Measurements from ENCODE around the gene PRKN.

The PRKN gene

GRCh38 chr6:161351858-161352257 is 1375.7 kb downstream of the PRKN start:
- TF ChIP-seq CTCF (IDR thresholded peaks at IDR 0.05; ENCODE audit: borderline replicate concordance, control extremely low read depth, extremely low read depth, insufficient read depth, missing control alignments) = no peak
- no peak for DNase-seq (ENCODE audit: low spot score)
- in situ Hi-C loops (cut with MboI; ENCODE audit: low sequenced_read_pairs, unreplicated experiment) = no loop called here

- TF ChIP-seq CTCF (IDR thresholded peaks at IDR 0.05; ENCODE audit: borderline replicate concordance, control extremely low read depth, extremely low read depth, insufficient read depth, missing control alignments) = no peak
- in situ Hi-C loops (cut with MboI; ENCODE audit: low sequenced_read_pairs, unreplicated experiment) = no loop called here
- no peak for DNase-seq (ENCODE audit: low spot score)
Measured at GRCh38 chr6:161349886-161350285, 1377.7 kb downstream of the PRKN start.

- in situ Hi-C loops (cut with MboI; ENCODE audit: low sequenced_read_pairs, unreplicated experiment) = no loop called here
- DNase-seq (ENCODE audit: low spot score) = no peak
- TF ChIP-seq CTCF (IDR thresholded peaks at IDR 0.05; ENCODE audit: borderline replicate concordance, control extremely low read depth, extremely low read depth, insufficient read depth, missing control alignments) = no peak
Measured at GRCh38 chr6:161348628-161348994, 1379.0 kb downstream of the PRKN start.

- DNase-seq (ENCODE audit: low spot score) = no peak
- no peak for TF ChIP-seq CTCF (IDR thresholded peaks at IDR 0.05; ENCODE audit: borderline replicate concordance, control extremely low read depth, extremely low read depth, insufficient read depth, missing control alignments)
- in situ Hi-C loops (cut with MboI; ENCODE audit: low sequenced_read_pairs, unreplicated experiment) = no loop called here
Measured at GRCh38 chr6:161347988-161348627, 1379.5 kb downstream of the PRKN start.

- in situ Hi-C loops (cut with MboI; ENCODE audit: low sequenced_read_pairs, unreplicated experiment) = no loop called here
- no peak for DNase-seq (ENCODE audit: low spot score)
- TF ChIP-seq CTCF (IDR thresholded peaks at IDR 0.05; ENCODE audit: borderline replicate concordance, control extremely low read depth, extremely low read depth, insufficient read depth, missing control alignments) = no peak
Measured at GRCh38 chr6:161347125-161347524, 1380.4 kb downstream of the PRKN start.

- DNase-seq (ENCODE audit: low spot score) = no peak
- in situ Hi-C loops (cut with MboI; ENCODE audit: low sequenced_read_pairs, unreplicated experiment) = no loop called here
- no peak for TF ChIP-seq CTCF (IDR thresholded peaks at IDR 0.05; ENCODE audit: borderline replicate concordance, control extremely low read depth, extremely low read depth, insufficient read depth, missing control alignments)
Measured at GRCh38 chr6:161346717-161347116, 1380.8 kb downstream of the PRKN start.

Data from GM13976 (cell line).